ENCODE measurements around the gene BCAT1. TPM values are rescaled to one million over a fixed set of nuclear protein-coding genes. Genes with fewer than 3 reads are reported as not detected.

Gene BCAT1
- total and polyA plus RNA-seq, 2 donors (not counting 3 experiments of a cell fraction or from before 2014, with no cell fraction given), result 21.6 to 267 TPM

- intact Hi-C loops (cut with micrococcal nuclease), result no loop called here
- no peaks in the 10 kb centered on the region for H3K36me3 ChIP-seq (ENCODE audit: control insufficient read depth in 2 of 2, extremely low read depth in 1 of 2, insufficient read depth in 2 of 2, low read length in 2 of 2)
These were observed 47.3 kb upstream of the BCAT1 start for GRCh38 chr12:24996102-24996797.

DNA sequence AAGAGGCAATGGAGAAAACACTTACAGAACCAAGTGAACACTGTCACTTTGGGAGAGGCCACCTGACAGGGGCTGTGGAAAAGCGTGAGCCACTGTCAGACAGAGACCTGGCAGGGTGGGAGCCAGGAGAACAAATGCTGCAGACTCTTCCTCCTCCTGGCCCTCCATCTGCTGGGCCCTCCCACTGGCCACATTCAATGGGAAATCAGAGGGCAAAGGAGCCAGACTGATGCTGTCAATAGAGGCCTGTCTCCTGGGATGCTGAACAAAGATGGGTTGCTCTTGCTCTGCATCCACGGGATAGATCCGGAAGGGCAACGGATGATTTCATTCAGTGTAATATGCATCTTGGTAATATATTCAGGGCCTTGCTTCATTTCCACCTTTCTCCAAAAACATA is 44.9 kb upstream of the BCAT1 start:
- Histone ChIP-seq H3K4me3 (replicated peaks in 1 of 3; ENCODE audit: insufficient read depth in 1 of 3, low read depth in 1 of 3, low read length in 3 of 3) (no peak overlapping the region), H3K9ac (replicated peaks; ENCODE audit: extremely low read depth, insufficient read depth, low read length) (no peak overlapping the region), H3K9me1 (replicated peaks; ENCODE audit: control insufficient read depth, extremely low read depth, insufficient read depth, low read length) (no peaks in the 10 kb centered on the region), H3K27ac (ENCODE audit: insufficient read depth, low read depth, low read length) (no peak overlapping the region), H3K27me3 (ENCODE audit: control insufficient read depth in 2 of 2, insufficient read depth in 2 of 2, low read length in 2 of 2) (peaks cover 0 to 2% of the 10 kb centered on the region in 2 experiments), H4K20me1 (replicated peaks; ENCODE audit: control insufficient read depth, extremely low read depth, insufficient read depth, low read length) (no peaks in the 10 kb centered on the region), H3K36me3 (ENCODE audit: control insufficient read depth in 2 of 2, extremely low read depth in 1 of 2, insufficient read depth in 2 of 2, low read length in 2 of 2) (no peaks in the 10 kb centered on the region), H3K79me2 (ENCODE audit: control insufficient read depth, insufficient read depth, low read length) (no peaks in the 10 kb centered on the region), H3K4me2 (ENCODE audit: insufficient read depth, low read length) (no peak overlapping the region), H3K4me1 (ENCODE audit: control insufficient read depth, extremely low read depth, insufficient read depth, low read length) (peaks cover 5% of the 10 kb centered on the region), H2AFZ (ENCODE audit: low read depth, low read length) (no peak overlapping the region), H3K9me3 (replicated peaks; ENCODE audit: control insufficient read depth, insufficient read depth, low read length) (no peaks in the 10 kb centered on the region)
- ChIA-PET POLR2A (no interaction called here), CTCF (interaction anchor here (1.4 to 3.7 kb wide), 3 partner anchors 134 to 160 kb away, joined by 4 to 96 read pairs (median 64); no protein-coding TSS in a partner anchor)
- no peak for DNase-seq (ENCODE audit: low read depth, low spot score)
- TF ChIP-seq POLR2AphosphoS5 (IDR thresholded peaks at IDR 0.05; ENCODE audit: insufficient read depth, low read depth, low read length) (no peak), MYC (IDR thresholded peaks at IDR 0.05; ENCODE audit: low read depth, low read length) (no peak), POLR2A (IDR thresholded peaks at IDR 0.05; ENCODE audit: low read depth, low read length) (no peak), FOS (IDR thresholded peaks at IDR 0.05; ENCODE audit: borderline replicate concordance, insufficient read depth, low read length) (no peak), EZH2 (IDR thresholded peaks at IDR 0.05; ENCODE audit: borderline replicate concordance, low read depth, low read length, severe bottlenecking) (no peak), CTCF (IDR thresholded peaks at IDR 0.05; ENCODE audit: extremely low read depth in 1 of 2, insufficient read depth in 1 of 2, low read depth in 1 of 2, low read length in 2 of 2) (no peak), JUN (IDR thresholded peaks at IDR 0.05; ENCODE audit: borderline replicate concordance, insufficient read depth, insufficient read length, low read depth) (no peak), GATA2 (IDR thresholded peaks at IDR 0.05; ENCODE audit: insufficient read depth, insufficient read length, low read depth, low read length) (no peak)
- TF ChIP-seq, protein P1, sequence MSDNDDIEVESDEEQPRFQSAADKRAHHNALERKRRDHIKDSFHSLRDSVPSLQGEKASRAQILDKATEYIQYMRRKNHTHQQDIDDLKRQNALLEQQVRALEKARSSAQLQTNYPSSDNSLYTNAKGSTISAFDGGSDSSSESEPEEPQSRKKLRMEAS (IDR thresholded peaks at IDR 0.05; ENCODE audit: insufficient read depth, insufficient read length), result no peak
- no TSS peak for BruUV-seq (replicated peaks)
- intact Hi-C loops (cut with micrococcal nuclease), result no loop called here
- no peak for FAIRE-seq
- dilution Hi-C loops (cut with MboI; ENCODE audit: extremely low pct_ligation_motif_present, low sequenced_read_pairs), result no loop called here

More at GRCh38 chr12:24996102-24996797, 47.3 kb upstream of the BCAT1 start:
- FAIRE-seq (no peak), DNase-seq (ENCODE audit: low read depth, low spot score) (no peak)
- no peaks in the 10 kb centered on the region for H3K9me1 ChIP-seq (replicated peaks; ENCODE audit: control insufficient read depth, extremely low read depth, insufficient read depth, low read length)
- dilution Hi-C loops (cut with MboI; ENCODE audit: extremely low pct_ligation_motif_present, low sequenced_read_pairs), result no loop called here
- no peak overlapping the region for H2AFZ ChIP-seq (ENCODE audit: low read depth, low read length)
- TF ChIP-seq, protein P1 (IDR thresholded peaks at IDR 0.05; ENCODE audit: insufficient read depth, insufficient read length), result no peak
- CTCF ChIA-PET, result interaction anchor here (0.8 to 3.1 kb wide), 4 partner anchors 134 to 391 kb away, joined by 3 to 10 read pairs (median 5); no protein-coding TSS in a partner anchor
- H4K20me1 ChIP-seq (replicated peaks; ENCODE audit: control insufficient read depth, extremely low read depth, insufficient read depth, low read length), result no peaks in the 10 kb centered on the region
- peaks cover 5% of the 10 kb centered on the region for H3K4me1 ChIP-seq (ENCODE audit: control insufficient read depth, extremely low read depth, insufficient read depth, low read length)
- H3K27ac ChIP-seq (ENCODE audit: insufficient read depth, low read depth, low read length), result no peak overlapping the region
- POLR2A ChIA-PET, result no interaction called here
- no peak overlapping the region for H3K4me3 ChIP-seq (replicated peaks in 1 of 3; ENCODE audit: insufficient read depth in 1 of 3, low read depth in 1 of 3, low read length in 3 of 3)
- peaks cover 0 to 2% of the 10 kb centered on the region in 2 experiments for H3K27me3 ChIP-seq (ENCODE audit: control insufficient read depth in 2 of 2, insufficient read depth in 2 of 2, low read length in 2 of 2)
- H3K9ac ChIP-seq (replicated peaks; ENCODE audit: extremely low read depth, insufficient read depth, low read length), result no peak overlapping the region
- no peaks in the 10 kb centered on the region for H3K79me2 ChIP-seq (ENCODE audit: control insufficient read depth, insufficient read depth, low read length)
- BruUV-seq (replicated peaks), result no TSS peak
- no peak overlapping the region for H3K4me2 ChIP-seq (ENCODE audit: insufficient read depth, low read length)
- H3K9me3 ChIP-seq (replicated peaks; ENCODE audit: control insufficient read depth, insufficient read depth, low read length), result no peaks in the 10 kb centered on the region
